IPS-NIHi11 (cell line): ENCODE results near the gene ZHX3.
"Not testable (repeated sequence)": the region's sequence is repeated elsewhere in the genome, so short reads cannot be mapped to it uniquely, and the experiment has no call there.

ENCODE experiments used
- DNase-seq: peaks from one replicate; pipeline ENCODE4 v3.0.0; 2012; ENCODE audit warnings: mixed read lengths, low spot score

The ZHX3 gene

GRCh38 chr20:41259309-41259708, 58.2 kb downstream of the ZHX3 start:
- DNase-seq = no peak

- DNase-seq = no peak
Observed at GRCh38 chr20:41258474-41258873, 59.1 kb downstream of the ZHX3 start.

GRCh38 chr20:41256516-41256915, 61.0 kb downstream of the ZHX3 start:
- DNase-seq = no peak

DNA sequence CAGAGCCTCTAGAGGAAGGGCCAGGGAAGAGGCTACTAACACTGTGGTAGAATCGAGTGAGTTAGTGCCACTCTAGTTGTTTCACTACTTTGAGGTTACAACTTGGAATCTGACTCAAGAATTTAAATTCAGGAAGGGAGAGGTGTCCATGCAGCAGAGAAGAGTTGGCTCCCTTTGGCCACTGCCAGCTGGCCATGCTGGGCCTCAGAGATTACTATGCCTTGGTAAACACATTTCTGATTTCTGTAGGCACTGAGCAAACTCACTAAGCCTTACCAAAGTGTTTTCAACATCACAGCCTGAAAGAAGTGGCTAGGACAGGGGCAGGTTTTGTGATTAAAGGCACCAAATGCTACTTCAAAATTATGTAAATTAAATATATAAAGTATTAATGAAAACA, 61.9 kb downstream of the ZHX3 start:
- no peak for DNase-seq

GRCh38 chr20:41249411-41250281, 67.9 kb downstream of the ZHX3 start:
- peak; percentile 71 for DNase-seq

DNA sequence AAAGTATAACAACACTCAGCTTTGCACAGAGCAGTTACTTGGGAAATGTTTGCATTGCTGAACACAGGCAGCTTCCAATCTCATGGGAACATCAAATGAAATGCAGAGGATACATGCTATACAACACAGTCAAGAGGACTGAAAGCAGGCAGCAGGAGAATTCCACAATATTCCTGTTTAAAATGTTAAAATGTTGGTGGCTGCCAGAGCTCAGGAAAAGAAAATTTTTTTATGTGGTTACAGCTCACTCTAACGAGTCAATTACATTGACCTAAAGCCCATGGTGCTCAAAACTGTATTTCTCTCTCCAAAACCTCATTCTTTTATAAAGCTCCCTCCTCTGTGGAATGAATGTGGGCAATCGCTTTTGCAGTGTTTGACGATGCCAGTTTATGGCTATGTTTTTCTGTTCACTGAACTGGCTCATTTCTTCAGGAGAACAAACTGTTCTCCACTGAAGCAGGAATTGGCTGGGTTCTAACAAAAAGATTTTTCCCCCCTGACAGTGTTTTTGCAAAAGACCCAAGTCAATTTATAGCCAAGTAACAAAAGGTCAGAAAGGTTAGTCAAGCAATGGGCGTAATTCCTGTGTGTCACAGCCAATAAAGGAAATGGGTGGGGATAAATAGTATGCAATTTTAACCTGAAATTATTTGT, 69.0 kb downstream of the ZHX3 start:
- DNase-seq = no peak

GRCh38 chr20:41247523-41248367, 69.8 kb downstream of the ZHX3 start:
- DNase-seq = no peak

DNA sequence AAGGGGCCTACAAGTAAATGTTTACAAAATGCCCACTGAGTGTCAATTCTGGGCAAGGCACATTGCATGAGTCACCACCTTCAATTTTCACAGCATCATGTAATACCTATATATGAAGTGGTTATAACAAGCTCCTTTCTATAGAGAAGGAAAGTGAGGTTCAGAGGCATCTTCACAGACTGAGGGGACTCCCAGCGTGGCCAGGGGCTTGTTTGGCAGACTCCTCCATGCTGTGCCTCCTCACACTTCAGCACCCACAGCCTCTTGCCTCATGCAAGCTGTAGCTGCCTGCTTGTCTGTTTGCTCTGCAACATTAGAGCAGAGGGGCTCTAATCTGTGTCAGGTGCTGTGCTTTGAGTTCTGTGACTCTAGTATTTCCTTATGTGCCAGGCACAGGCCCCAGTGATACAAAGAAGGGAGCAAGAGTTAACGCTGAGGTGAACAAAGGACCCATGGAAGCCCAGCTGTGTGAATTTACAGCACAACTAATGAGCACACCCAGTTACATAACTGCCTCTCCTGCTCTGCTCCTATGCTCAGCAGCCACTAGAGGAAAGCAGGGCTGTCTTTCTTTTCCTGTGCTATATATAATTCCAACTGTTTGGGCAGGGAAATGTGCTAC, 72.3 kb downstream of the ZHX3 start:
- peak; percentile 67 for DNase-seq

DNA sequence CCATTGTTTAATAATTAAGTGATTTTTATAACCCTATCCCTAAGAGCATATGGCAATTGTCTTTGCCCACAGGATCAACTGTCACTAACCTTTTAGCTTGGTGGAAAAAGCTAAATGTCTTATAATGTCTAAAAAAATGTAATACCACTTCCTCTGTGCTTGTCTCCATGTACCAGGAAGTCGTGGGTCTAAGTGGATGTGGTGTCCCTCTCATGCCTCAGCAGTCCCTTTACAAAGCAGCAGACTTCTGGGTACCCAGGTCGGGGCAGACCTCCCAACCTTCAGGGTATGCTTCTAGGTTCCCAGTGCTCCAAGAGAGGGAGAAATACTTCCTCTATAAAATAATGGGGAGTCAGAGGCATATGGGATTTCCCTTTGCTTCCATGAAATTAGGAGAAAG, 74.7 kb downstream of the ZHX3 start:
- DNase-seq = no peak

- no peak for DNase-seq
Observed at GRCh38 chr20:41242352-41242751, 75.2 kb downstream of the ZHX3 start.

DNA sequence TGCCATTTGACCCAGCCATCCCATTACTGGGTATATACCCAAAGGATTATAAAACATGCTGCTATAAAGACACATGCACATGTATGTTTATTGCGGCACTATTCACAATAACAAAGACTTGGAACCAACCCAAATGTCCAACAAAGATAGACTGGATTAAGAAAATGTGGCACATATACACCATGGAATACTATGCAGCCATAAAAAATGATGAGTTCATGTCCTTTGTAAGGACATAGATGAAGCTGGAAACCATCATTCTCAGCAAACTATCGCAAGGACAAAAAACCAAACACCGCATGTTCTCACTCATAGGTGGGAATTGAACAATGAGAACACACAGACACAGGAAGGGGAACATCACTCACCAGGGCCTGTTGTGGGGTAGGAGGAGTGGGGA, 80.3 kb downstream of the ZHX3 start:
- DNase-seq = not testable (repeated sequence)

GRCh38 chr20:41236818-41237217, 80.7 kb downstream of the ZHX3 start:
- not testable (repeated sequence) for DNase-seq

DNA sequence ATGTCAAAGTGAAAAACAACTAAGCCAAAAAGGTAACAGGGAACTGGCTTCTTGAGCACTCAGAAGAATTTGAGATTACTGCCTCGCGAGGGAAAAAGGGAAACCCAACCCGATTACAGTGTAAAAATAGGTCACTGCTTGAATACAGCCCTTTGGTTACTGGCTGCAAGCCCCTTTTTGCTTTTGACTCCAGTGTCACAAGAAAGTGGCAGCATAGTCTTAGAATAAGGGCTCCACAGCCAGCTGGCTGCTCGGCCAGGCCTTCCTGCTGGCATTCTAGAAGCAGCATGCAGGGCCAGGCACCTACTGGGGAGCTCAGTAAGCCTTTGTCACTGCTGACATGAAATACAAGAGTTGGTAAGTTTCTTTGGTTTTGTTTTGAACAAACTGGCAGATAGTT, 83.0 kb downstream of the ZHX3 start:
- no peak for DNase-seq

- DNase-seq = no peak
Observed at GRCh38 chr20:41234041-41234440, 83.5 kb downstream of the ZHX3 start.

GRCh38 chr20:41232973-41233926, 84.3 kb downstream of the ZHX3 start:
- DNase-seq = no peak

DNA sequence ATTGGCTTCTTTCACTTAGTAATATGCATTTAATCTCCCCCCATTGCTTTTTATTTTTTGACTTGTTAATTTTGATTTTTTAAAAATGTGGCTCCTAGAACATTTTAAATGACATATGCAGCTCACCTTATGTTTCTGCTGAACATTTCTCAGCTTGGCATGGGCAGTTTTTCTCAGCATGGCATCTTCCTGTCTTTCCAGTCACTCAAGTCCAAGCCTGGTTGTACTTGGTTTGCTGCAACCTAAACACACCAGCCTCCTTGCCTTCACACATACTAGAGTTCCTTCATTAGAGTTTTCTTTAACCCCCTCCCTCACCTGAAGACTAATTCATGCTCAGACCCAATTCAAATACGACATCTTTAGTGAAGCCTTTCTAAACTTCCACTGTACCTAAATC, 86.4 kb downstream of the ZHX3 start:
- no peak for DNase-seq

DNA sequence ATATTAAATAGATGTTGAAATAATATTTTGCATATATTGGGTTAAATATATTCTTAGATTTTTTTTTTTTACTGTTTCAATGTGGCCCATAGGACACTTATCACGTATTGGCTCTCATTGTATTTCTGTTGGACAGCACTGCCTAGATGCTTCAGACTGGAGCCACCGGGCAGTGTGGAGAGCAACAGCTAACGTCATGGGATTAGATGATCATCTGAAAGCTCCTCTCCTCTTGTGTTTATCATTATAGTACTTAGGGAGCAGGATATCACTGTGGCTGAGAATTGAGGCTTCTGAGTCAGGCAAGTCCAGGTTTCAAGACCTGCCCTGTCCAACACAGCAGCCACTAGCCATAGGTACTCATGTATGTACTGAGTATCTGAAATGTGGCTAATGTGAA, 87.4 kb downstream of the ZHX3 start:
- DNase-seq = no peak

DNA sequence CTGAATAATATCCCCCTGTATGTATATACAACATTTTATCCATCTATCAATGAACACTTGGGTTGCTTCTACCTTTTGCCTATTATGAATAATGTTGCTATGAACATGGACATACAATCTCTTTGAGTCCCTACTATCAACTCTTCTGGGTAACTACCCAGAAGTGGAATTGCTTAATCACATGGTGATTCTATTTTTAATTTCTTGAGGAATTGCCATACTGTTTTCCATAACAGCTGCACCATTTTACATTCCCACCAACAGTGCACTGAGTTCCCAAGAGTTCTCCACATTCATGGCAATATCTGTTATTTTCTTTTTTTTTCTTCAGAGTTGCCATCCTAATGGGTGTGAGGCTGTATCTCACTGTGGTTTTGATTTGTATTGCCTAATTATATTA, 88.3 kb downstream of the ZHX3 start:
- DNase-seq = no peak

- no peak for DNase-seq
Observed at GRCh38 chr20:41228858-41229257, 88.7 kb downstream of the ZHX3 start.

GRCh38 chr20:41226426-41226825, 91.1 kb downstream of the ZHX3 start:
- DNase-seq = no peak

GRCh38 chr20:41225091-41225490, 92.4 kb downstream of the ZHX3 start:
- DNase-seq = no peak
